Ovary (tissue), 9 donors: Measurements from ENCODE around the gene STC2. TPM values are rescaled to one million over a fixed set of nuclear protein-coding genes. Genes with fewer than 3 reads are reported as not detected.

Experiments used
- DNase-seq, 5 donors: peaks; one replicate each; pipeline ENCODE4 v3.0.0-alpha.2; 2019 to 2020
- H3K27ac ChIP-seq, 2 donors: fragments of 200-600 bp; one replicate each; pipeline versions ENCODE4 v1.5.1 to v1.8.0; 2019 to 2022
- H3K27me3 ChIP-seq: fragments of 200-600 bp; one replicate; pipeline ENCODE4 v1.8.0; 2022
- H3K36me3 ChIP-seq: fragments of 200-600 bp; sonication (generic); one replicate; pipeline ENCODE4 v1.5.1; 2019
- H3K4me1 ChIP-seq: one replicate; pipeline ENCODE4 v1.8.1; 2013; ENCODE audit warnings: mild to moderate bottlenecking, moderate library complexity; ENCODE audit not compliant: insufficient read depth
- H3K4me3 ChIP-seq: fragments of 200-600 bp; sonication (generic); one replicate; pipeline ENCODE4 v1.5.1; 2017
- H3K9me3 ChIP-seq, 2 donors: fragments of 200-600 bp in 1 of 2; sonication (generic) in 1 of 2; one replicate each; pipeline versions ENCODE4 v1.5.1 to v1.8.1; 2013 to 2019; ENCODE audit warnings: mild to moderate bottlenecking in 1 of 2, moderate library complexity in 1 of 2
- CTCF ChIP-seq, 3 donors: fragments of 450-650 bp in 2 of 3; fragments of 200-600 bp in 1 of 3; IDR thresholded peaks; one replicate each; pipeline versions ENCODE4 v1.5.1 to v1.8.0; 2016 to 2022; ENCODE audit warnings: antibody characterized with exemption in 3 of 3, mild to moderate bottlenecking in 1 of 3
- EP300 ChIP-seq: sonication (generic); formaldehyde crosslinking; IDR thresholded peaks from one replicate; pipeline ENCODE4 v1.6.1; 2017; ENCODE audit warnings: antibody characterized with exemption
- POLR2A ChIP-seq: fragments of 450-650 bp; IDR thresholded peaks from one replicate; pipeline ENCODE4 v1.6.1; 2017; ENCODE audit warnings: antibody characterized with exemption, mild to moderate bottlenecking, moderate library complexity
- WGBS, 3 donors: extraction: QIAGEN DNeasy Blood & Tissue Kit in 1 of 3; methylation state at CpG; one replicate each; pipeline versions ENCODE4 v1.1.5 to v1.1.7; 2013 to 2017; 5-methylcytosine and 5-hydroxymethylcytosine counted together
- intact Hi-C, 4 donors: fragments of 100-400 bp; cut with DNase I; formaldehyde crosslinking; loops; one replicate each; pipeline versions ENCODE4 v1.11.0 to v1.15.1; 2022 to 2023
- polyA plus RNA-seq, 2 donors: library from polyadenylated mRNA; stranded (reverse); fragments of 200-250 nt in 1 of 2; fragments of 350-450 nt in 1 of 2; fragmentation: Illumina TruSeq in 1 of 2; extraction: RNeasy Lipid Tissue Mini Kit (QIAGEN cat#74804) in 1 of 2; gene quantifications; one replicate each; pipeline ENCODE4 v1.2.3, GENCODE V29; 2013 to 2014
- total RNA-seq, 7 donors: library from RNA; depleted of rRNA in 2 of 7; stranded (reverse); fragments of >200 nt in 2 of 7; fragmentation: NEBNext Ultra II Directional in 3 of 7; extraction: Animal tissue kit (Norgen Biotek cat#: 25700) in 3 of 7; gene quantifications; one replicate each; pipeline versions ENCODE4 v1.1.0 to v1.2.4, GENCODE V29; 2016 to 2023
- donor health status: DM: no; HTN: no; CAD: no; lungs with moderate emphysema.
- donor health status: DM: no; HTN: no; CAD: no.
- donor health status: Bipolar disorder and iron deficiency.
- donor health status: DM: yes; HTN: yes; CAD: no.
- donor health status: DM: no; HTN: no; CAD: no.
- donor health status: DM: yes; HTN: yes; CAD: no.

STC2 gene
- total and polyA plus RNA-seq, 9 donors = 0.45 to 8.3 (median 0.83) TPM

- no peak for TF ChIP-seq CTCF (IDR thresholded peaks at IDR 0.05)
- TF ChIP-seq EP300 = no peak
- no peak for TF ChIP-seq POLR2A
- Histone ChIP-seq H3K27ac (no peak overlapping the region), H3K36me3 (no peaks in the 10 kb centered on the region), H3K27me3 (no peaks in the 10 kb centered on the region), H3K4me3 (no peak overlapping the region), H3K9me3 (no peaks in the 10 kb centered on the region), H3K4me1 (peaks cover 15% of the 10 kb centered on the region)
- intact Hi-C loops = no loop called here
- no peak for DNase-seq
These were observed 20.0 kb downstream of the STC2 start for GRCh38 chr5:173308226-173308625.

GRCh38 chr5:173307695-173308094 is 20.5 kb downstream of the STC2 start:
- Histone ChIP-seq H3K4me1 (peaks cover 12% of the 10 kb centered on the region), H3K27me3 (no peaks in the 10 kb centered on the region), H3K36me3 (no peaks in the 10 kb centered on the region), H3K4me3 (no peak overlapping the region), H3K9me3 (no peaks in the 10 kb centered on the region), H3K27ac (no peak overlapping the region)
- intact Hi-C loops = no loop called here
- no peak for TF ChIP-seq EP300
- TF ChIP-seq POLR2A = no peak
- no peak for TF ChIP-seq CTCF (IDR thresholded peaks at IDR 0.05)
- WGBS, 3 donors = 93 to 96% (median 94%) methylated on average over 3 of the region's 3 CpGs
- no peak for DNase-seq

GRCh38 chr5:173306695-173307094 is 21.5 kb downstream of the STC2 start:
- H3K27me3 ChIP-seq = no peaks in the 10 kb centered on the region
- no peak for TF ChIP-seq EP300
- TF ChIP-seq CTCF (IDR thresholded peaks at IDR 0.05) = no peak
- no peak for TF ChIP-seq POLR2A
- 60 to 64% (median 62%) methylated on average over 3 of the region's 3 CpGs for WGBS, 3 donors
- H3K36me3 ChIP-seq = no peaks in the 10 kb centered on the region
- no peaks in the 10 kb centered on the region for H3K9me3 ChIP-seq
- no peak overlapping the region for H3K27ac ChIP-seq
- intact Hi-C loops = no loop called here
- H3K4me3 ChIP-seq = no peak overlapping the region
- H3K4me1 ChIP-seq = peaks cover 12% of the 10 kb centered on the region
- no peak for DNase-seq

- H3K4me1 ChIP-seq = no peaks in the 10 kb centered on the region
- no peak overlapping the region for H3K4me3 ChIP-seq
- no peaks in the 10 kb centered on the region for H3K27me3 ChIP-seq
- no peak for DNase-seq
- H3K9me3 ChIP-seq = no peaks in the 10 kb centered on the region
- intact Hi-C loops = no loop called here
- no peak overlapping the region for H3K27ac ChIP-seq
- TF ChIP-seq EP300 (no peak), POLR2A (no peak), CTCF (IDR thresholded peaks at IDR 0.05) (no peak)
- 82 to 89% (median 85%) methylated on average over 10 of the region's 10 CpGs for WGBS, 3 donors
- H3K36me3 ChIP-seq = no peaks in the 10 kb centered on the region
These were observed 23.6 kb downstream of the STC2 start for GRCh38 chr5:173304591-173304988.
